ENCODE results near the gene CCDC157. TPM values are rescaled to one million over a fixed set of nuclear protein-coding genes. Genes with fewer than 3 reads are reported as not detected.

The CCDC157 gene
- total RNA-seq, 1 donor from 2014 or later, result 2.9 TPM

DNA sequence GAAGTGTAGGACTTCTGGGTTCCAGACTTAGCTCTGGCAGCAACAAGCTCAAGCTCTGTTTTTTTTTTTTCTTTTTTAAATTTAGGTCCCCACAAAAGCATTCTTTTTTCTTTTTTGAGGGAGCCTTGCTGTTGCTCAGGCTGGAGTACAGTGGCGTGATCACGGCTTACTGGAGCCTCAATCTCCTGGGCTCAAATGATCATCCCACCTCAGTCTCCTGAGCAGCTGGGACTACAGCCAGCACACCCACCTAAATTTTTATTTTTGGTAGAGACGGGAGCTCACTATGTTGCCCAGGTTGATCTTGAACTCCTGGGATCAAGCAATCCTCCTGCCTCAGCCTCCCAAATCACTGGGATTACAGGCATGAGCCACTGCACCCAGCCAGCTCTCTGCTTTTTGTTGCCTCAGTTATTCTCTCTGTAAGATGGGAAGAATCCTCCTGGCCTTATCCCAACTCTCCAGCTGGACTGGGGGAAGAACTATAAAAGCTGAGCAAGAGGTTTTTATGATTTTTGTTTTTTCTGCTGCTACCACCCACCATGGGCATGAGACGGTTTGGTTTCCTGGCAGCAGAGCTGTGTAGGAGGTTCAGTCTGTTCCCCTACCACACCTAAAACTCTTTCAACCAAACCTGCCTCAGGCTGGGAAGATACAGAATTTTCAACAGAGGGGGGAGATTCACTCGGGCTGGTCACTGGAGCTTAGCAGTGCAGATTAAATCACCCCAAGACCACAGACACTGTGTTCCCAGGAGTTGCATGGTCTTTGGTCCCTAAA, 57.1 kb downstream of the CCDC157 start:
- Mint-ChIP-seq H3K36me3 (ENCODE audit: low read depth) (peaks cover 19% of the 10 kb centered on the region), H3K27me3 (no peaks in the 10 kb centered on the region), H3K4me3 (no peak overlapping the region), H3K4me1 (no peaks in the 10 kb centered on the region), H3K27ac (no peak overlapping the region), H3K9me3 (no peaks in the 10 kb centered on the region)
- POLR2A ChIA-PET, result interaction anchor here (0.5 kb wide), 1 partner anchor 163 kb away, joined by 4 read pairs; no protein-coding TSS in a partner anchor
- TF ChIP-seq, protein P1, sequence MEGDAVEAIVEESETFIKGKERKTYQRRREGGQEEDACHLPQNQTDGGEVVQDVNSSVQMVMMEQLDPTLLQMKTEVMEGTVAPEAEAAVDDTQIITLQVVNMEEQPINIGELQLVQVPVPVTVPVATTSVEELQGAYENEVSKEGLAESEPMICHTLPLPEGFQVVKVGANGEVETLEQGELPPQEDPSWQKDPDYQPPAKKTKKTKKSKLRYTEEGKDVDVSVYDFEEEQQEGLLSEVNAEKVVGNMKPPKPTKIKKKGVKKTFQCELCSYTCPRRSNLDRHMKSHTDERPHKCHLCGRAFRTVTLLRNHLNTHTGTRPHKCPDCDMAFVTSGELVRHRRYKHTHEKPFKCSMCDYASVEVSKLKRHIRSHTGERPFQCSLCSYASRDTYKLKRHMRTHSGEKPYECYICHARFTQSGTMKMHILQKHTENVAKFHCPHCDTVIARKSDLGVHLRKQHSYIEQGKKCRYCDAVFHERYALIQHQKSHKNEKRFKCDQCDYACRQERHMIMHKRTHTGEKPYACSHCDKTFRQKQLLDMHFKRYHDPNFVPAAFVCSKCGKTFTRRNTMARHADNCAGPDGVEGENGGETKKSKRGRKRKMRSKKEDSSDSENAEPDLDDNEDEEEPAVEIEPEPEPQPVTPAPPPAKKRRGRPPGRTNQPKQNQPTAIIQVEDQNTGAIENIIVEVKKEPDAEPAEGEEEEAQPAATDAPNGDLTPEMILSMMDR (IDR thresholded peaks at IDR 0.05), result no peak
- intact Hi-C loops (cut with micrococcal nuclease), result no loop called here
- CTCF ChIA-PET, result interaction anchor here (1.0 kb wide), 1 partner anchor 126 kb away, joined by 4 read pairs; no protein-coding TSS in a partner anchor
- no peak for ATAC-seq (ENCODE audit: low read depth)
- DNase-seq, result no peak

- DNase-seq (no peak), ATAC-seq (ENCODE audit: low read depth) (no peak)
- no peak overlapping the region for H3K27ac Mint-ChIP-seq
- no peaks in the 10 kb centered on the region for H3K27me3 Mint-ChIP-seq
- TF ChIP-seq, protein P1 (IDR thresholded peaks at IDR 0.05), result no peak
- H3K4me1 Mint-ChIP-seq, result no peaks in the 10 kb centered on the region
- intact Hi-C loops (cut with micrococcal nuclease), result no loop called here
- peaks cover 23% of the 10 kb centered on the region for H3K36me3 Mint-ChIP-seq (ENCODE audit: low read depth)
- H3K9me3 Mint-ChIP-seq, result no peaks in the 10 kb centered on the region
- H3K4me3 Mint-ChIP-seq, result no peak overlapping the region
- POLR2A ChIA-PET, result interaction anchor here (1.0 kb wide), 1 partner anchor 13 kb away, joined by 4 read pairs; no protein-coding TSS in a partner anchor
- CTCF ChIA-PET, result interaction anchor here (1.0 kb wide), 1 partner anchor 127 kb away, joined by 4 read pairs; no protein-coding TSS in a partner anchor
Observed at GRCh38 chr22:30414525-30415047, 57.8 kb downstream of the CCDC157 start.

GRCh38 chr22:30416403-30416802, 59.6 kb downstream of the CCDC157 start:
- ATAC-seq (ENCODE audit: low read depth), result no peak
- CTCF ChIA-PET, result no interaction called here
- TF ChIP-seq, protein P1 (IDR thresholded peaks at IDR 0.05), result no peak
- Mint-ChIP-seq H3K4me1 (no peaks in the 10 kb centered on the region), H3K9me3 (no peaks in the 10 kb centered on the region), H3K36me3 (ENCODE audit: low read depth) (peaks cover 28% of the 10 kb centered on the region), H3K4me3 (no peak overlapping the region), H3K27me3 (no peaks in the 10 kb centered on the region), H3K27ac (no peak overlapping the region)
- intact Hi-C loops (cut with micrococcal nuclease), result no loop called here
- DNase-seq, result no peak
- POLR2A ChIA-PET, result no interaction called here

DNA sequence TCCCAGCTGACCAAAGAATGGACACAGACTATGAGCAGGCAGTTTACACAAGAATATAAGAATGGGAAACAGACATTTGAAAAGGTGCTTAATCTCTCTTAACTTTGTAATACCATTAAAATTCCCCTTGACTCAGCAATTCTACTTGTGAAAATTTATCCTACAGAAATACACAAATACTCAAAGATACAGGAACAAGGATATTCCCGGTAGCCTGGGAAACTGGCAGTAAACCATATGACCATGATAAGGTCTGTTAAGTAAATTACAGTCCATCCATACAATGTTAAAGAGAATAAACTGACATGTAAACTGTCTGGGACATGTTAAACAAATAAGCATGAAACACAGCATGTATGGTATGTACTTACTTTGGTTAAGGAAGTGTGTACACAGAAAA, 60.0 kb downstream of the CCDC157 start:
- intact Hi-C loops (cut with micrococcal nuclease), result no loop called here
- Mint-ChIP-seq H3K9me3 (no peaks in the 10 kb centered on the region), H3K36me3 (ENCODE audit: low read depth) (peaks cover 28% of the 10 kb centered on the region), H3K27me3 (no peaks in the 10 kb centered on the region), H3K27ac (no peak overlapping the region), H3K4me3 (no peak overlapping the region), H3K4me1 (peaks cover 1% of the 10 kb centered on the region)
- POLR2A ChIA-PET, result no interaction called here
- CTCF ChIA-PET, result no interaction called here
- ATAC-seq (ENCODE audit: low read depth) (no peak), DNase-seq (no peak)
- TF ChIP-seq, protein P1 (IDR thresholded peaks at IDR 0.05), result no peak

- ATAC-seq (ENCODE audit: low read depth) (no peak), DNase-seq (no peak)
- POLR2A ChIA-PET, result no interaction called here
- H3K27me3 Mint-ChIP-seq, result no peaks in the 10 kb centered on the region
- CTCF ChIA-PET, result no interaction called here
- no peak overlapping the region for H3K27ac Mint-ChIP-seq
- H3K4me3 Mint-ChIP-seq, result no peak overlapping the region
- intact Hi-C loops (cut with micrococcal nuclease), result loop anchor here (5.0 to 10.0 kb wide), 4 partner anchors 578 to 1033 kb away; partner anchors contain the start of genes AP1B1, NF2 and SMTN
- H3K4me1 Mint-ChIP-seq, result peaks cover 32% of the 10 kb centered on the region
- H3K9me3 Mint-ChIP-seq, result no peaks in the 10 kb centered on the region
- TF ChIP-seq, protein P1 (IDR thresholded peaks at IDR 0.05), result no peak
- peaks cover 31% of the 10 kb centered on the region for H3K36me3 Mint-ChIP-seq (ENCODE audit: low read depth)
Observed at GRCh38 chr22:30420347-30421125, 63.7 kb downstream of the CCDC157 start.
